HUES6 (cell line): ENCODE results near the gene DAB2IP.
"Not testable (repeated sequence)": the region's sequence is repeated elsewhere in the genome, so short reads cannot be mapped to it uniquely, and the experiment has no call there.

Source experiments
- H3K27ac ChIP-seq: 2 replicates; pipeline ENCODE4 v1.7.0; 2013; ENCODE audit warnings: low read depth, mild to moderate bottlenecking, low read length, inconsistent platforms
- H3K27me3 ChIP-seq: 2 replicates; pipeline ENCODE4 v1.6.1; 2013; ENCODE audit warnings: low read length; ENCODE audit not compliant: control insufficient read depth, insufficient read depth
- H3K36me3 ChIP-seq: 2 replicates; pipeline ENCODE4 v1.6.1; 2013; ENCODE audit warnings: low read length; ENCODE audit not compliant: control insufficient read depth, insufficient read depth
- H3K4me1 ChIP-seq: 2 replicates; pipeline ENCODE4 v1.6.1; 2013; ENCODE audit warnings: low read length; ENCODE audit not compliant: control insufficient read depth, insufficient read depth
- H3K4me3 ChIP-seq: 2 replicates; pipeline ENCODE4 v1.5.1; 2013; ENCODE audit warnings: low read depth, low read length
- H3K9ac ChIP-seq: one replicate; pipeline ENCODE4 v1.6.1; 2013; ENCODE audit warnings: mild to moderate bottlenecking, low read length
- H3K9me3 ChIP-seq: 2 replicates; pipeline ENCODE4 v1.6.1; 2013; ENCODE audit warnings: low read depth, low read length; ENCODE audit not compliant: control insufficient read depth, insufficient read depth

DAB2IP gene

GRCh38 chr9:121616123-121616755, 35.2 kb upstream of the DAB2IP start:
- Histone ChIP-seq H3K4me1 (peaks cover 18% of the 10 kb centered on the region), H3K4me3 (no peak overlapping the region), H3K9ac (no peak overlapping the region), H3K27me3 (no peaks in the 10 kb centered on the region), H3K27ac (no peak overlapping the region), H3K36me3 (no peaks in the 10 kb centered on the region), H3K9me3 (no peaks in the 10 kb centered on the region)

- Histone ChIP-seq H3K4me3 (no peak overlapping the region), H3K4me1 (peaks cover 10% of the 10 kb centered on the region), H3K36me3 (no peaks in the 10 kb centered on the region), H3K27ac (no peak overlapping the region), H3K27me3 (no peaks in the 10 kb centered on the region), H3K9me3 (no peaks in the 10 kb centered on the region), H3K9ac (no peak overlapping the region)
Measured at GRCh38 chr9:121618504-121618903, 32.9 kb upstream of the DAB2IP start.

- not testable (repeated sequence) for H3K4me1 ChIP-seq, H3K36me3 ChIP-seq, H3K9me3 ChIP-seq, H3K27me3 ChIP-seq, H3K27ac ChIP-seq, H3K4me3 ChIP-seq, H3K9ac ChIP-seq
Measured at GRCh38 chr9:121618910-121619309, 32.5 kb upstream of the DAB2IP start.

- H3K9ac ChIP-seq: no peak overlapping the region
- H3K27me3 ChIP-seq: no peaks in the 10 kb centered on the region
- H3K9me3 ChIP-seq: no peaks in the 10 kb centered on the region
- H3K36me3 ChIP-seq: no peaks in the 10 kb centered on the region
- H3K4me3 ChIP-seq: no peak overlapping the region
- peaks cover 7% of the 10 kb centered on the region; the same call in 1 of the 2 replicates for H3K4me1 ChIP-seq
- H3K27ac ChIP-seq: no peak overlapping the region
Measured at GRCh38 chr9:121619545-121620324, 31.7 kb upstream of the DAB2IP start.

GRCh38 chr9:121620325-121620673, 31.1 kb upstream of the DAB2IP start:
- peaks cover 7% of the 10 kb centered on the region; the same call in 1 of the 2 replicates for H3K4me1 ChIP-seq
- no peak overlapping the region for H3K27ac ChIP-seq
- H3K4me3 ChIP-seq: no peak overlapping the region

GRCh38 chr9:121620777-121621449, 30.5 kb upstream of the DAB2IP start:
- no peaks in the 10 kb centered on the region for H3K27me3 ChIP-seq
- no peak overlapping the region for H3K4me3 ChIP-seq
- no peaks in the 10 kb centered on the region for H3K9me3 ChIP-seq
- H3K9ac ChIP-seq: no peak overlapping the region
- no peaks in the 10 kb centered on the region for H3K36me3 ChIP-seq
- no peak overlapping the region for H3K27ac ChIP-seq
- peaks cover 7% of the 10 kb centered on the region; the same call in 1 of the 2 replicates for H3K4me1 ChIP-seq

More at GRCh38 chr9:121620325-121620673, 31.1 kb upstream of the DAB2IP start:
- Histone ChIP-seq H3K27me3 (no peaks in the 10 kb centered on the region), H3K36me3 (no peaks in the 10 kb centered on the region), H3K9me3 (no peaks in the 10 kb centered on the region), H3K9ac (no peak overlapping the region)

GRCh38 chr9:121622387-121623203, 28.8 kb upstream of the DAB2IP start:
- Histone ChIP-seq H3K27me3 (no peaks in the 10 kb centered on the region), H3K27ac (no peak overlapping the region), H3K9ac (no peak overlapping the region), H3K36me3 (no peaks in the 10 kb centered on the region), H3K4me3 (no peak overlapping the region), H3K4me1 (peaks cover 4% of the 10 kb centered on the region; the same call in 1 of the 2 replicates), H3K9me3 (no peaks in the 10 kb centered on the region)

GRCh38 chr9:121623430-121623829, 28.0 kb upstream of the DAB2IP start:
- not testable (repeated sequence) for H3K4me1 ChIP-seq, H3K27me3 ChIP-seq

GRCh38 chr9:121625590-121625989, 25.8 kb upstream of the DAB2IP start:
- no peaks in the 10 kb centered on the region for H3K27me3 ChIP-seq
- H3K36me3 ChIP-seq: no peaks in the 10 kb centered on the region
- H3K9ac ChIP-seq: no peak overlapping the region
- H3K4me3 ChIP-seq: no peak overlapping the region
- no peak overlapping the region for H3K27ac ChIP-seq
- peaks cover 4% of the 10 kb centered on the region; the same call in 1 of the 2 replicates for H3K4me1 ChIP-seq
- no peaks in the 10 kb centered on the region for H3K9me3 ChIP-seq

More at GRCh38 chr9:121623430-121623829, 28.0 kb upstream of the DAB2IP start:
- not testable (repeated sequence) for H3K4me3 ChIP-seq, H3K9ac ChIP-seq, H3K27ac ChIP-seq, H3K36me3 ChIP-seq, H3K9me3 ChIP-seq

GRCh38 chr9:121626012-121626411, 25.4 kb upstream of the DAB2IP start:
- H3K9me3 ChIP-seq: no peaks in the 10 kb centered on the region
- H3K27ac ChIP-seq: no peak overlapping the region
- H3K36me3 ChIP-seq: no peaks in the 10 kb centered on the region
- H3K4me3 ChIP-seq: no peak overlapping the region
- peaks cover 4% of the 10 kb centered on the region; the same call in 1 of the 2 replicates for H3K4me1 ChIP-seq
- H3K9ac ChIP-seq: no peak overlapping the region
- no peaks in the 10 kb centered on the region for H3K27me3 ChIP-seq
